Keratinocyte (primary cell): ENCODE results near the gene FLAD1. TPM values are rescaled to one million over a fixed set of nuclear protein-coding genes. Genes with fewer than 3 reads are reported as not detected.
A peak's percentile ranks its signal among the peaks of the same experiment; 100 is the strongest.

Experiments
- DNase-seq: peaks from one replicate; pipeline ENCODE4 v3.0.0-alpha.2; 2011; ENCODE audit warnings: low read depth, missing footprints, low spot score
- FAIRE-seq: peaks from 2 replicates; lab custom pipeline; 2011; peaks lifted over from hg19 to GRCh38; lab: Jason Lieb, UNC
- H2AFZ ChIP-seq: 2 replicates; pipeline ENCODE4 v1.6.0; 2012; ENCODE audit warnings: low read length, control low read depth, inconsistent platforms; ENCODE audit not compliant: control insufficient read depth
- H3K27ac ChIP-seq: 2 replicates; pipeline ENCODE4 v1.5.1; 2011; ENCODE audit warnings: low read length; ENCODE audit not compliant: control insufficient read depth, insufficient read depth
- H3K27me3 ChIP-seq: 3 replicates; pipeline ENCODE4 v1.6.0; 2011; ENCODE audit warnings: low read length; ENCODE audit not compliant: control insufficient read depth, insufficient read depth; ENCODE audit errors: extremely low read depth
- H3K36me3 ChIP-seq, 2 experiments: 2 replicates in 1 of 2; 3 replicates in 1 of 2; pipeline ENCODE4 v1.5.1; 2011; ENCODE audit warnings: low read length in 2 of 2, mild to moderate bottlenecking in 1 of 2; ENCODE audit not compliant: control insufficient read depth in 2 of 2, insufficient read depth in 2 of 2; ENCODE audit errors: extremely low read depth in 1 of 2
- H3K4me1 ChIP-seq: 3 replicates; pipeline ENCODE4 v1.5.1; 2011; ENCODE audit warnings: low read length; ENCODE audit not compliant: control insufficient read depth, insufficient read depth; ENCODE audit errors: extremely low read depth
- H3K4me2 ChIP-seq: 3 replicates; pipeline ENCODE4 v1.6.0; 2011; ENCODE audit warnings: low read depth, low read length; ENCODE audit not compliant: control insufficient read depth, insufficient read depth; ENCODE audit errors: extremely low read depth
- H3K4me3 ChIP-seq, 3 experiments: fragments of 200-600 bp in 1 of 3; sonication (generic) in 1 of 3; 2 replicates in 2 of 3; 3 replicates in 1 of 3; pipeline ENCODE4 v1.5.1; 2011 to 2016; ENCODE audit warnings: low read length in 3 of 3, mild to moderate bottlenecking in 3 of 3, control low read depth in 2 of 3, inconsistent platforms in 1 of 3, low read depth in 1 of 3, mixed read lengths in 1 of 3, mixed run types in 1 of 3, moderate library complexity in 1 of 3; ENCODE audit not compliant: control insufficient read depth in 2 of 3, insufficient read depth in 2 of 3; ENCODE audit errors: extremely low read depth in 1 of 3
- H3K79me2 ChIP-seq: 2 replicates; pipeline ENCODE4 v1.6.0; 2012; ENCODE audit warnings: low read length; ENCODE audit not compliant: control insufficient read depth, insufficient read depth
- H3K9ac ChIP-seq: 3 replicates; pipeline ENCODE4 v1.6.0; 2011; ENCODE audit warnings: low read length; ENCODE audit not compliant: control insufficient read depth, insufficient read depth; ENCODE audit errors: extremely low read depth
- H3K9me1 ChIP-seq: 3 replicates; pipeline ENCODE4 v1.6.0; 2011; ENCODE audit warnings: low read length; ENCODE audit not compliant: control insufficient read depth, insufficient read depth; ENCODE audit errors: extremely low read depth
- H3K9me3 ChIP-seq: 2 replicates; pipeline ENCODE4 v1.5.1; 2012; ENCODE audit warnings: low read depth, low read length; ENCODE audit not compliant: control insufficient read depth
- H4K20me1 ChIP-seq: 3 replicates; pipeline ENCODE4 v1.6.0; 2011; ENCODE audit warnings: low read length; ENCODE audit not compliant: control insufficient read depth, insufficient read depth; ENCODE audit errors: extremely low read depth
- EZH2 ChIP-seq: IDR thresholded peaks from one replicate; pipeline ENCODE4 v1.6.1; 2012; ENCODE audit warnings: inconsistent platforms, mild to moderate bottlenecking, low read length, moderate library complexity
- dilution Hi-C: fragments of 300-500 bp; cut with MboI; formaldehyde crosslinking; loops from one replicate; pipeline ENCODE4 v1.7.0; 2020; ENCODE audit warnings: low sequenced_read_pairs; ENCODE audit not compliant: extremely low pct_ligation_motif_present
- polyA plus RNA-seq, 5 experiments: library from polyadenylated mRNA; depleted of rRNA in 3 of 5; stranded (reverse) in 3 of 5; stranded (forward) in 1 of 5; unstranded in 1 of 5; fragments of >200 nt; gene quantifications; 1 replicate in 1 of 5; 2 replicates in 3 of 5; 3 replicates in 1 of 5; pipeline versions ENCODE4 v1.2.1 to v1.2.3, GENCODE V29; 2011 to 2012; ENCODE audit warnings: missing spikeins in 2 of 5, low read depth in 1 of 5, low replicate concordance in 1 of 5
- TF ChIP-seq, protein P1 (sequence below), 3 experiments: IDR thresholded peaks in 1 of 3; conservative IDR thresholded peaks in 1 of 3; optimal IDR thresholded peaks in 1 of 3; 2 replicates in 2 of 3; 3 replicates in 1 of 3; pipeline versions ENCODE3 to v1.5.1; 2011; ENCODE audit warnings: low read length in 3 of 3, mild to moderate bottlenecking in 3 of 3, moderate library complexity in 2 of 3, control low read depth in 1 of 3, inconsistent platforms in 1 of 3; ENCODE audit not compliant: insufficient read depth in 2 of 3; ENCODE audit errors: extremely low read depth in 1 of 3

FLAD1 gene
- polyA plus RNA-seq, 1 donor (not counting 4 experiments of a cell fraction or from before 2014, with no cell fraction given): 51.4 TPM

DNA sequence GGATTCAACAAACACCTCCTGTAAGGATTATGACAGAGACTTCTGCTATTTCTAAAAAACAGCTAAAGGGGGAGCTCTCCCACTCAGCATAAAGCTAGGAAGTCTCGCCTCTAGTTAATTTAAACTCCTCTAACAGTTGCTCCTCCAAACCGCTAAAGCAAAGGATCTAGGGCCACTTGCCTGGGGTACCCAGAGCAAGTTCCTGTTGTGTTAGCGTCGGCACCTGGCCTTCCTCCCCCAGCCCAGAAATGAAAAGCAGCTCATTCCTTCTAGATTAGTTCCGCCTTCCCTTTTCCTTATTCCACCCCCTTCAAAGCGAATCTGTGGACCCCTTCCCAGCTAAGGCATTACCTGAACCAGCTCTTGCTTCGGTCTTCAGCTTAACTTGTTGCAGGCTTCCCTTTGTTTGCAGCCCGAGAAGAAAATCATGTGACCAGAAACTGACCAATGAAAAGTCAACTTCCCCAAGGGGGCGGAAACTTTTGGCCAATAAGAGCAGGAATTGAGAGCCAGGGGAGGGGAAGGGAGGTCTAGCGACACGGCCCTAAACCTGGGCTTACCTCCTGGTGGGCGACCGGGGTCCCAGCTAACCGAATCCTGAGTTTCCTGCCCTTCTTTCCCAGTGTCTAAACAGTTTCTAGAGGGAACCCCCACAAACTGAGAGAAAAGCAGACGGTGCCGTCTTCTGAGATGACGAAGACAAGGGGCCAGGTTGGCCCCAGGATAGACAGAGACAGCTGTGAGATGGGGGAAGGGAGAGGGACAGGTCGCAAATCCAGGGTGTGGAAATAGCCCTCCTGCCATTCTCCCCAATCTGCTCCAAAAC is 27.2 kb upstream of the FLAD1 start, which contains the start of gene PBXIP1:
Gene PBXIP1 (minus strand): TSS at position 382 of the 826 bp plus-strand sequence. CDS start 2,378 bp downstream, outside the sequence.
- no peaks in the 10 kb centered on the region for H3K9me3 ChIP-seq
- DNase-seq: no peak
- peak; percentile 49 for FAIRE-seq
- H4K20me1 ChIP-seq: no peaks in the 10 kb centered on the region
- peak within 1 kb of the TSS; percentile 56 for H3K9ac ChIP-seq
- peak within 1 kb of the TSS; percentile 49 to 71 (median 58) for H3K4me3 ChIP-seq
- peak within 1 kb of the TSS; percentile 73 for H3K4me2 ChIP-seq
- H3K9me1 ChIP-seq: no peaks in the 10 kb centered on the region
- H3K27me3 ChIP-seq: no peaks in the 10 kb centered on the region
- H3K36me3 ChIP-seq: peaks cover 6 to 13% of the 10 kb centered on the region in 2 experiments
- TF ChIP-seq, protein P1, sequence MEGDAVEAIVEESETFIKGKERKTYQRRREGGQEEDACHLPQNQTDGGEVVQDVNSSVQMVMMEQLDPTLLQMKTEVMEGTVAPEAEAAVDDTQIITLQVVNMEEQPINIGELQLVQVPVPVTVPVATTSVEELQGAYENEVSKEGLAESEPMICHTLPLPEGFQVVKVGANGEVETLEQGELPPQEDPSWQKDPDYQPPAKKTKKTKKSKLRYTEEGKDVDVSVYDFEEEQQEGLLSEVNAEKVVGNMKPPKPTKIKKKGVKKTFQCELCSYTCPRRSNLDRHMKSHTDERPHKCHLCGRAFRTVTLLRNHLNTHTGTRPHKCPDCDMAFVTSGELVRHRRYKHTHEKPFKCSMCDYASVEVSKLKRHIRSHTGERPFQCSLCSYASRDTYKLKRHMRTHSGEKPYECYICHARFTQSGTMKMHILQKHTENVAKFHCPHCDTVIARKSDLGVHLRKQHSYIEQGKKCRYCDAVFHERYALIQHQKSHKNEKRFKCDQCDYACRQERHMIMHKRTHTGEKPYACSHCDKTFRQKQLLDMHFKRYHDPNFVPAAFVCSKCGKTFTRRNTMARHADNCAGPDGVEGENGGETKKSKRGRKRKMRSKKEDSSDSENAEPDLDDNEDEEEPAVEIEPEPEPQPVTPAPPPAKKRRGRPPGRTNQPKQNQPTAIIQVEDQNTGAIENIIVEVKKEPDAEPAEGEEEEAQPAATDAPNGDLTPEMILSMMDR (optimal IDR thresholded peaks at IDR 0.05 in 1 of 3, IDR thresholded peaks at IDR 0.05 in 1 of 3, conservative IDR thresholded peaks at IDR 0.05 in 1 of 3; ENCODE audit: extremely low read depth in 1 of 3, insufficient read depth in 2 of 3, low read length in 3 of 3): peak in 2 of 3 experiments; percentile 6 to 26
- TF ChIP-seq EZH2: no peak
- H3K27ac ChIP-seq: peak within 1 kb of the TSS; percentile 15
- peaks cover 16% of the 10 kb centered on the region for H3K79me2 ChIP-seq
- H3K4me1 ChIP-seq: peaks cover 29% of the 10 kb centered on the region
- dilution Hi-C loops: no loop called here
- H2AFZ ChIP-seq: peak within 1 kb of the TSS; percentile 49

DNA sequence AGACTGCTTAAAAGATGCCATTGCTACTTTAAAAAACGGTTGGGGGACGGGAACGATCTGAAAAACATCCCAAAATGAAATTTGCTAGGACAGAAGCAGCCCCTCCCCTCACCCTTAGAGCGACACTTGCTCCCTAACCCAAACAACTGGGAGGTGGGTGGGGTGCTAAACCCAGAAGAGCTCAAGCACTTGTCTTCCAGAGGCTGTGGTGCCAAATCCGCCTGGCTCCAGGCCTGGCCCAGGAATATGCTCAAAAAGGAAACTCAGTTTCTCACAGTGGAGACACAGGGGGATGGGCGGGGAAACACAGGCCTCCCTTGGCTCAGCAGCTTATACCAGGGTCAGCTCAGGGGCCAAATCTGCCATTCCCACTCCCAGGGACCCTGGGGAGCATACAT is 26.6 kb upstream of the FLAD1 start:
- no peak for FAIRE-seq
- peak overlapping the region; percentile 56 for H3K9ac ChIP-seq
- peak overlapping the region; percentile 15 for H3K27ac ChIP-seq
- TF ChIP-seq, protein P1 (optimal IDR thresholded peaks at IDR 0.05 in 1 of 3, IDR thresholded peaks at IDR 0.05 in 1 of 3, conservative IDR thresholded peaks at IDR 0.05 in 1 of 3; ENCODE audit: extremely low read depth in 1 of 3, insufficient read depth in 2 of 3, low read length in 3 of 3): no peak
- no peak for TF ChIP-seq EZH2
- peaks cover 30% of the 10 kb centered on the region for H3K4me1 ChIP-seq
- no peaks in the 10 kb centered on the region for H4K20me1 ChIP-seq
- no peaks in the 10 kb centered on the region for H3K27me3 ChIP-seq
- dilution Hi-C loops: no loop called here
- peak overlapping the region; percentile 1 for H2AFZ ChIP-seq
- H3K36me3 ChIP-seq: peaks cover 2 to 13% of the 10 kb centered on the region in 2 experiments
- H3K9me1 ChIP-seq: no peaks in the 10 kb centered on the region
- H3K9me3 ChIP-seq: no peaks in the 10 kb centered on the region
- no peak for DNase-seq
- H3K4me3 ChIP-seq: peak overlapping the region in 2 of 3 experiments; percentile 49 to 71
- H3K4me2 ChIP-seq: peak overlapping the region; percentile 73
- peaks cover 18% of the 10 kb centered on the region for H3K79me2 ChIP-seq
